SKM-1 (cell line): Measurements from ENCODE around the gene LIME1.
"Not testable (repeated sequence)": the region's sequence is repeated elsewhere in the genome, so short reads cannot be mapped to it uniquely, and the experiment has no call there.

Experiments used
- DNase-seq: peaks from one replicate; lab custom pipeline; 2025; ENCODE audit not compliant: unreplicated experiment; lab: John Stamatoyannopoulos, UW

Gene LIME1

DNA sequence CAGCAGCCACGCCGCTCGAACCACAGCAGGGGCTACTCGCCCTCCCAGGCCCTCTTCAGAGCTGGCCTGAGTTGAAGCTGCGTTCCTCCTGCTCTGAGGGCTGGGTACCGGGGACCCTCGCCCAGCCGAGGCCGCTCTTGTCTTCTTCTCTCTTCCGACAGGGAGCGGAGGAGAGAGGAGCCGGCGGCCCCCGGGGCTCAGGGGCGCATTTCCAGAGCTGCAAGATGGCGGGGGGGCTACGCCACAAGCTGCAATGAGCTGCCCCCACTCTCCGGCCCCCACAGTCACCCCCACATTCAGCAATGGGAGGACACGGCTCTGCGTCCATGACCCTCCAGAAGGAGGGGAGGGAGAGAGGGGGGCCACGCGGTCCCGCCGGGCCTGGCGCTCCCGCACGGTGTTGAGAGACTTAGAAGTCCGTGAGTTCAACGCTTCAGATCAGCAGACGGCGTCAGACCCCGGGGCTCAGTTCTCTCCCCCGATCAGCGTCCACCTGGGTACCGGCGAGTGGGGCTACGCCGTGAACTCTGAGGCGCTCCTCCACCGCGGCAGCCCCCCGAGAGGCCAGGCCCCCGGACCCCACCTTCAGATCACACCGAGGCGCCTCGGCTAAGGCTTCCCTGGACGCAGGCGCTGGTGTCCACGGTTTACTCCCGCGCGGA lies 34.7 kb downstream of the LIME1 start:
- DNase-seq, result no peak

GRCh38 chr20:63772781-63773518 lies 36.5 kb downstream of the LIME1 start:
- DNase-seq, result no peak

- DNase-seq, result no peak
Observed at GRCh38 chr20:63773571-63774241, 37.2 kb downstream of the LIME1 start.

GRCh38 chr20:63774306-63774705 lies 37.8 kb downstream of the LIME1 start:
- DNase-seq, result no peak

- no peak for DNase-seq
Observed at GRCh38 chr20:63775096-63775978, 38.9 kb downstream of the LIME1 start.

GRCh38 chr20:63776875-63777274 lies 40.4 kb downstream of the LIME1 start:
- DNase-seq, result not testable (repeated sequence)

DNA sequence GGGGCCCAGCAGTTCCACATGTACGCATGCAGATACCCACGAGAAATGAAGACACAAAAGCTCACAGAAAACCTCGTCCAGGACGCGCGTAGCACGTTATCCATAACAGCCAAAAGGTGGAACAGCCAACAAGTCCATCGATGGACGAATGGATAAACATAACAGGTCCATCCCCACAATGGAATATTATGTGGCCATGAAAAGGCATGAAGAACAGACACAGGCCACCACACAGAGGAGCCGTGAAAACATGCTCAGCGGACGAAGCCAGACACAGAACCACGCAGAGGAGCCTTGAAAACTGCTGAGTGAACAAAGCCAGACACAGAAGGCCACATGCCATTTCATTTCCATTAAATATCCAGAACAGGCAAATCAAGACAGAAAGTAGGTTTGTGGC lies 41.1 kb downstream of the LIME1 start:
- no peak for DNase-seq

GRCh38 chr20:63778034-63778752 lies 41.7 kb downstream of the LIME1 start:
- no peak for DNase-seq

DNA sequence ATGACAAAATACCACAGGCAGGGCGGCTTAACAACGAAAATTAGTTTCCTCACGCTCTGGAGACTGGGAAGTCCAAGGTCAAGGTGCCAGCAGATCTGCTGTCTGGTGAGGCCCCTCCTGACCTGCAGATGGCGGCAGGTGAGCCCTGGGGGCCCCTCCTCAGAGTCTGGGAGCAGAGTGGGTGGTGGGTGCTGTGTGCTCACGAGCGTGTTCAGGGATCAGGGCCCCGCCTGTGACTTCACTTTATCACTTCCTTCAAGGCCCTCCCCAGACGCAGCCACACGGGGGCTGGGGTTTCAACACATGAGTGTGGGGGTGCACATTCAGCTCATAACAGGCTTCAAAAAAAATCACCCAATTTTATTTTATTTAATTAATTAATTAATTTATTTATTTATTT lies 42.4 kb downstream of the LIME1 start:
- DNase-seq, result no peak

DNA sequence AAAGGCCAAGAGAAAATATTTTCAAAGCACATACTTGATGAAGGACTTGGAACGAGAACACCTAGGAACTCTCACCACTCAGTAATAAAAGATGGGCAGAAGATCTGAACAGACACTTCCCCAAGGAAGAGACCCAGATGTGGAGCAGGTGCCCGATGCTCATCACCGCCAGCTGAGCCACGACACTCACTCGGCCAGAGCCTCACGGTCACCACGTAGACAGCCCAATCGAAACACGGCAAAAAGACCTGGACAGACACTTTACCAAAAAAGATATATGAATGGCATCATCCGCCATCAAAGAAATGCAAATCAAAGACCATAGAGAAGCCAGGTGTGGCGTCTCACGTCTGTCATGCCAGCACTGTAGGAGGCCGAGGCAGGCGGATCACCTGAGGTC lies 44.7 kb downstream of the LIME1 start:
- no peak for DNase-seq

- DNase-seq, result no peak
Observed at GRCh38 chr20:63782051-63782471, 45.6 kb downstream of the LIME1 start.

DNA sequence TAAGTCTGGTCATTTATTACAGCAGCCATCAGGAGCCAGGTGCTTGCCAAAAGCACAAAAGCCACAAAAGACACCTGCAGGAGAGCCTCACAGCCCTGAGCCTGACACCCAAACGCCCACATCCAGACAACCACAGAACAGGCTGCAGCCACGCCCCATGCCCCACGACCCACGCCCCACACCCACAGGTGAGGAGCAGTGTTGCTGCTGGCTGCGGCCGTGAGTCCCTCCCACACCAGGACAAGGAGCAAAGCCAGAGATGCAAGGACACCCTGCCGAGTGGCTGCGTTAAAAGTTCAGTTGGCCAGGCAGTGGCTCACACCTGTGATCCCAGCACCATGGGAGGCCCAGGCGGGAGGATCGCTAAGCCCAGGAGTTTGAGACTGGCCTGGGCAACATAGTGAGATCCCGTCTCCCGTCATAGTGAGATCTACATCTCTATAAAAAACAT lies 46.1 kb downstream of the LIME1 start:
- DNase-seq, result no peak

DNA sequence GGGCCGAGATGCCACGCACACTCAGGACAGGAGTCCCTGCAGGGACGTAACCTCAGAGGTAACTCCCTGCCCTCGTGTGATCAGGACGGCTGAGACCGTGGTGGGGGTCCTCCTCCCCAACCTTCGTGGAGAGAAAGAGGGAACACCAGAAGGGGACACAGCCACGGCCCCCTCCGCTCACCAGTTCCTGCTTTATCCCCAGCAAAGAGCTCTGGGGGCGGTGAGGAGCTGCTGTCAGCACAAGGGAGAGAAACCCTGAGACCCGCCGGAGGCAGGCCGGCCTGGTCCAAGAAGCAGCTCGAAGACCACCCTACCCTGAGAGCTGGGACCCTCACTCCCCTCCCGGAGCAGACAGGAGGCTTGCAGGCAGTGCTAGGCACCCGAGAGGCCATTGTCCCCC lies 47.5 kb downstream of the LIME1 start:
- no peak for DNase-seq

DNA sequence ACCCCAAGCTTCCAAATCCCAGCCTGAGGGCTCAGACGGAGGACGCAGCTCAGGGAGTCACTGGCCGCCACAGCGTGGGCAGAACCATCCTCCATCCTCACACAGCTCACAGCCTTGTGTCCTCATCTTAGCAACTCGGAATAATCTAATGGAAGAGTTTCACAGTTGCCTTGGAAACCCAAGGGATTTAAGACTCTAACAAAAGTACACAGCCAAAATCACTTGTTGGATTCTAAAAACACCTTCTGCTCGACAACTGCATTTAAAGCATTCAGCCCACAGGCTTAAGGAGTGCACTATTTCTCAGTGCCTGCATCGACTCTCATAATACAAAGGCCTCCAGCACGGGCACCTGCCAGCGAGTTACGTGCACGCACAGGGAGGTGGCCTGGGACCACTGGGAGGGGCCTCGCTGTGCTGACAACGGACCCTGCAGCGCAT lies 49.2 kb downstream of the LIME1 start:
- no peak for DNase-seq

DNA sequence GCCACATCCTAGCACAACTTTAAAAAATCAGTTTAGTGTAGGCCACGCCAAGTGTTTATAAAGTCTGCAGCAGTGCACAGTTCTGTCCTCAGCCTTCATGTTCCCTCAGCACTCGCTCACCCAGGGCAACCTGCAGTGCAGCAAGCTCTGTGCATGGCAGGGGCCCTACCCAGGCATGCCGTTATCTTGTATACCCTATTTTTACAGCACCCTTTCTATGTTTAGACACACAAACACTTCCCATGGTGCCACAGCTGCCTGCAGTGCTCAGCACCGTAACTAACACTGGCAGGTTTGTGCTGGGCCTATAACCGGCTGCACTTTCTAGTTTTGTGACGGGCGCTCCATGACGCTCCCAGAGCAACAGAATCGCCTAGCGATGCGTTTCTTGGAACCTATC lies 50.8 kb downstream of the LIME1 start:
- no peak for DNase-seq

DNA sequence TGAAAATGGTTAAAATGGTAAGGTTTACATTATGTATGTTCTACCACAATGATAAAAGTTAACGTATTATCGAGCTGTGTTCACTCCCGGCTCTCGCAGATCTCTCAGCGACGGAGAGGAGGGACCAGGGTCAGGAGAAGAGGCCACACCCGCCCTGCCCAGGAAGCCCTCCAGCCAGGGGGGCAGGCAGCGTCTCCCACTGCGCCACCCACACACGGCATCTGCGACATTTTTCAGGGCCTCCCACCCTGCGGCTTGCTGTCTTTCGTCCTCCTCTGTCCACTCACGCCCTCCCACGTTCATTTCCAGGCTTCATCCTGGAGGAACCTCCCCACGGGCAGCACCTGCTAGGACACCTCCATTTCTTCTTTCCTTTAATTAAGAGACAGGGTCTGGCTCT lies 51.3 kb downstream of the LIME1 start:
- no peak for DNase-seq
